HepG2 (cell line): ENCODE data around the gene C21orf91. TPM values are rescaled to one million over a fixed set of nuclear protein-coding genes. Genes with fewer than 3 reads are reported as not detected.

Experiments used
- ATAC-seq: fragments of 200-7000 bp; cut with Tn5 transposase; 3 replicates; pipeline ENCODE4 v1.9.1; 2020; ENCODE audit warnings: mild to moderate bottlenecking, moderate library complexity
- BruUV-seq: library from RNA; stranded (reverse); fragments of 400-500 nt; replicated peaks from 2 replicates; lab custom pipeline; 2021; lab: Mats Ljungman, UMichigan
- CTCF ChIA-PET: fragments of 300-600 bp; formaldehyde crosslinking; extraction: SDS; loops from one replicate; lab custom pipeline; 2021; ENCODE audit warnings: low total read pairs, inconsistent platforms, low intra/inter-chr PET ratio; lab: Yijun Ruan, JAX
- POLR2A ChIA-PET: fragments of 350-600 bp; sonication (Branson Sonifier 250); formaldehyde crosslinking; loops from one replicate; lab custom pipeline; 2020; ENCODE audit warnings: antibody characterized with exemption, inconsistent platforms; lab: Yijun Ruan, JAX
- DNase-seq: peaks from one replicate; pipeline ENCODE4 v3.0.0-alpha.2; 2015; ENCODE audit warnings: low spot score
- FAIRE-seq: peaks from 3 replicates; lab custom pipeline; 2011; peaks lifted over from hg19 to GRCh38; lab: Jason Lieb, UNC
- H2AFZ ChIP-seq: one replicate; pipeline ENCODE4 v1.6.1; 2011; ENCODE audit warnings: low read length, inconsistent platforms
- H3K27ac ChIP-seq: fragments of 300-600 bp; 3 replicates; pipeline ENCODE4 v1.8.0; 2011; ENCODE audit warnings: mixed run types, mild to moderate bottlenecking, mixed read lengths, low read length, inconsistent platforms; ENCODE audit not compliant: insufficient read depth; ENCODE audit errors: extremely low read length
- H3K27me3 ChIP-seq, 2 experiments: fragments of 200-600 bp in 1 of 2; 2 replicates in 1 of 2; 3 replicates in 1 of 2; pipeline versions ENCODE4 v1.6.0 to v1.8.0; 2011; ENCODE audit warnings: low read length in 2 of 2, mild to moderate bottlenecking in 2 of 2, moderate library complexity in 2 of 2, inconsistent platforms in 1 of 2; ENCODE audit not compliant: insufficient read depth in 2 of 2, control insufficient read depth in 1 of 2
- H3K36me3 ChIP-seq, 2 experiments: fragments of 200-600 bp in 1 of 2; replicated peaks in 1 of 2; 2 replicates in 1 of 2; 3 replicates in 1 of 2; pipeline versions ENCODE4 v1.5.1 to v1.8.0; 2011; ENCODE audit warnings: low read length in 2 of 2, inconsistent platforms in 1 of 2; ENCODE audit not compliant: insufficient read depth in 2 of 2, control insufficient read depth in 1 of 2
- H3K4me1 ChIP-seq: 2 replicates; pipeline ENCODE4 v1.5.1; 2012; ENCODE audit warnings: low read length, inconsistent platforms; ENCODE audit not compliant: insufficient read depth
- H3K4me2 ChIP-seq: 2 replicates; pipeline ENCODE4 v1.6.0; 2011; ENCODE audit warnings: low read depth, low read length, inconsistent platforms
- H3K4me3 ChIP-seq, 3 experiments: fragments of 200-600 bp in 1 of 3; sonication (generic), shearing (Covaris generic) in 1 of 3; replicated peaks in 1 of 3; 2 replicates each; pipeline ENCODE4 v1.5.1; 2011 to 2016; ENCODE audit warnings: low read length in 3 of 3, inconsistent platforms in 2 of 3, low read depth in 2 of 3, mild to moderate bottlenecking in 2 of 3, control low read depth in 1 of 3, mixed read lengths in 1 of 3; ENCODE audit not compliant: insufficient read depth in 1 of 3
- H3K79me2 ChIP-seq: one replicate; pipeline ENCODE4 v1.6.1; 2011; ENCODE audit warnings: low read length, inconsistent platforms; ENCODE audit not compliant: insufficient read depth
- H3K9ac ChIP-seq: 2 replicates; pipeline ENCODE4 v1.6.0; 2011; ENCODE audit warnings: mild to moderate bottlenecking, low read depth, low read length, inconsistent platforms; ENCODE audit not compliant: insufficient read depth
- H3K9me3 ChIP-seq: 2 replicates; pipeline ENCODE4 v1.5.1; 2012; ENCODE audit warnings: mild to moderate bottlenecking, low read length
- H4K20me1 ChIP-seq: 2 replicates; pipeline ENCODE4 v1.6.0; 2011; ENCODE audit warnings: inconsistent platforms, mild to moderate bottlenecking, low read length, moderate library complexity; ENCODE audit not compliant: insufficient read depth
- AGO1 ChIP-seq: fragments of 200-400 bp; formaldehyde crosslinking; IDR thresholded peaks from 2 replicates; pipeline ENCODE4 v1.6.1; 2017; ENCODE audit warnings: mild to moderate bottlenecking, low read depth, low read length, moderate library complexity; ENCODE audit not compliant: poor library complexity, severe bottlenecking
- E2F1 ChIP-seq: sonication (generic); formaldehyde crosslinking; IDR thresholded peaks from 2 replicates; pipeline ENCODE4 v1.5.0; 2020; ENCODE audit warnings: missing genetic modification reagents
- GPBP1L1 ChIP-seq: sonication (generic); formaldehyde crosslinking; IDR thresholded peaks from 2 replicates; pipeline ENCODE4 v1.5.0; 2020; ENCODE audit warnings: mild to moderate bottlenecking, missing genetic modification reagents
- HMGXB3 ChIP-seq: sonication (generic); formaldehyde crosslinking; IDR thresholded peaks from 2 replicates; pipeline ENCODE4 v1.4.0; 2020; ENCODE audit warnings: missing genetic modification reagents, borderline replicate concordance
- SKIL ChIP-seq: sonication (generic); formaldehyde crosslinking; IDR thresholded peaks from 2 replicates; pipeline ENCODE4 v1.8.0; 2022; ENCODE audit warnings: missing genetic modification reagents, mild to moderate bottlenecking, moderate library complexity, borderline replicate concordance
- ZNF326 ChIP-seq: sonication (generic); formaldehyde crosslinking; IDR thresholded peaks from 2 replicates; pipeline ENCODE4 v1.4.0; 2020; ENCODE audit warnings: missing genetic modification reagents, borderline replicate concordance
- ZNF432 ChIP-seq: sonication (generic); formaldehyde crosslinking; IDR thresholded peaks from 2 replicates; pipeline ENCODE4 v1.5.0; 2020; ENCODE audit warnings: missing genetic modification reagents, mild to moderate bottlenecking, borderline replicate concordance
- ZNF530 ChIP-seq: sonication (generic); formaldehyde crosslinking; IDR thresholded peaks from 2 replicates; pipeline ENCODE4 v1.5.0; 2020; ENCODE audit warnings: low read depth, mild to moderate bottlenecking, missing genetic modification reagents
- ZNF737 ChIP-seq: sonication (generic); formaldehyde crosslinking; IDR thresholded peaks from 2 replicates; pipeline ENCODE4 v1.5.0; 2020; ENCODE audit warnings: missing genetic modification reagents, mild to moderate bottlenecking, borderline replicate concordance
- in situ Hi-C: cut with HindIII; loops from 2 replicates; pipeline ENCODE4 v1.10.0; 2017; ENCODE audit warnings: low pct_unique_long_range_greater_than_20kb; ENCODE audit not compliant: extremely low pct_ligation_motif_present
- intact Hi-C: fragments of 100-400 bp; cut with micrococcal nuclease; formaldehyde crosslinking; loops from one replicate; pipeline ENCODE4 v1.10.0; 2022; ENCODE audit not compliant: unreplicated experiment
- polyA plus RNA-seq, 8 experiments: library from polyadenylated mRNA; depleted of rRNA in 3 of 8; stranded (reverse) in 7 of 8; unstranded in 1 of 8; fragments of >200 nt; fragmentation: Illumina TruSeq in 4 of 8; extraction: Trizol in 4 of 8; gene quantifications; 2 replicates each; pipeline versions ENCODE4 v1.2.1 to v1.2.3, GENCODE V29; 2011 to 2016; ENCODE audit warnings: low read depth in 4 of 8, missing spikeins in 1 of 8, mixed read lengths in 1 of 8; ENCODE audit not compliant: insufficient read depth in 1 of 8
- total RNA-seq, 5 experiments: library from RNA; depleted of rRNA; stranded (reverse); fragments of >200 nt; fragmentation: Illumina TruSeq; extraction: Trizol; gene quantifications; 2 replicates each; pipeline ENCODE4 v1.2.3, GENCODE V29; 2016; ENCODE audit warnings: low read depth in 1 of 5

C21orf91 gene
- total and polyA plus RNA-seq, 2 of the 13 experiments (the other 11 are each of a cell fraction or from before 2014, with no cell fraction given) = 2.9 to 7.8 TPM

- no peaks in the 10 kb centered on the region for H3K27me3 ChIP-seq
- DNase-seq = no peak
- no peaks in the 10 kb centered on the region for H3K36me3 ChIP-seq
- POLR2A ChIA-PET = no interaction called here
- intact Hi-C loops (no loop called here), in situ Hi-C loops (no loop called here)
- no peaks in the 10 kb centered on the region for H4K20me1 ChIP-seq
- TF ChIP-seq GPBP1L1 (CRISPR knock-in tag) = no peak
- TF ChIP-seq ZNF737 (CRISPR knock-in tag) = no peak
- TF ChIP-seq ZNF326 (CRISPR knock-in tag) = no peak
- no peak for TF ChIP-seq HMGXB3 (CRISPR knock-in tag)
- TF ChIP-seq AGO1 = no peak
- no peak for TF ChIP-seq E2F1
- TF ChIP-seq ZNF530 (CRISPR knock-in tag) = no peak
- TF ChIP-seq ZNF432 (CRISPR knock-in tag) = no peak
- no peak for TF ChIP-seq SKIL (CRISPR knock-in tag)
- no peak overlapping the region for H3K27ac ChIP-seq
- H3K9ac ChIP-seq = no peak overlapping the region
- no peaks in the 10 kb centered on the region for H3K79me2 ChIP-seq
- no peak for ATAC-seq
- no peak overlapping the region for H3K4me2 ChIP-seq
- CTCF ChIA-PET = no interaction called here
- H3K9me3 ChIP-seq = no peaks in the 10 kb centered on the region
- FAIRE-seq = no peak
- no peak overlapping the region for H3K4me3 ChIP-seq
- H3K4me1 ChIP-seq = no peaks in the 10 kb centered on the region
- no TSS peak for BruUV-seq
- no peak overlapping the region for H2AFZ ChIP-seq
Measured at GRCh38 chr21:17841103-17841502, 21.9 kb upstream of the C21orf91 start.
